GM20431 (cell line): Measurements from ENCODE around the gene GXYLT1.
"Not testable (repeated sequence)": the region's sequence is repeated elsewhere in the genome, so short reads cannot be mapped to it uniquely, and the experiment has no call there.

Experiments used
- in situ Hi-C: fragments of 300-500 bp; cut with MseI, MboI; formaldehyde crosslinking; loops from one replicate; pipeline ENCODE4 v1.15.0; 2020; ENCODE audit warnings: low sequenced_read_pairs; ENCODE audit not compliant: unreplicated experiment

GXYLT1 gene

GRCh38 chr12:42144408-42145196, at the start of gene GXYLT1:
GXYLT1 (minus strand) TSS chr12:42144874; CDS start chr12:42144646, 228 bp downstream.
- in situ Hi-C loops, result no loop called here

- in situ Hi-C loops, result no loop called here
Observed at GRCh38 chr12:42192686-42193085, 48.0 kb upstream of the GXYLT1 start.

GRCh38 chr12:42192258-42192657, 47.6 kb upstream of the GXYLT1 start:
- in situ Hi-C loops, result no loop called here

GRCh38 chr12:42190376-42190775, 45.7 kb upstream of the GXYLT1 start:
- in situ Hi-C loops, result no loop called here

GRCh38 chr12:42188275-42188674, 43.6 kb upstream of the GXYLT1 start:
- in situ Hi-C loops, result not testable (repeated sequence)

GRCh38 chr12:42187799-42188198, 43.1 kb upstream of the GXYLT1 start:
- in situ Hi-C loops, result no loop called here

- in situ Hi-C loops, result no loop called here
Observed at GRCh38 chr12:42186793-42187192, 42.1 kb upstream of the GXYLT1 start.

- in situ Hi-C loops, result no loop called here
Observed at GRCh38 chr12:42182394-42182793, 37.7 kb upstream of the GXYLT1 start.

GRCh38 chr12:42180990-42181596, 36.4 kb upstream of the GXYLT1 start:
- in situ Hi-C loops, result no loop called here

- in situ Hi-C loops, result no loop called here
Observed at GRCh38 chr12:42178101-42178500, 33.4 kb upstream of the GXYLT1 start.

- in situ Hi-C loops, result no loop called here
Observed at GRCh38 chr12:42174978-42175377, 30.3 kb upstream of the GXYLT1 start.

GRCh38 chr12:42173961-42174521, 29.4 kb upstream of the GXYLT1 start:
- in situ Hi-C loops, result no loop called here

GRCh38 chr12:42172441-42173210, 28.0 kb upstream of the GXYLT1 start:
- in situ Hi-C loops, result no loop called here

GRCh38 chr12:42167711-42168110, 23.0 kb upstream of the GXYLT1 start:
- in situ Hi-C loops, result no loop called here

- in situ Hi-C loops, result no loop called here
Observed at GRCh38 chr12:42166501-42166900, 21.8 kb upstream of the GXYLT1 start.

GRCh38 chr12:42163913-42164312, 19.2 kb upstream of the GXYLT1 start:
- in situ Hi-C loops, result no loop called here

- in situ Hi-C loops, result no loop called here
Observed at GRCh38 chr12:42162965-42163364, 18.3 kb upstream of the GXYLT1 start.

GRCh38 chr12:42162193-42162592, 17.5 kb upstream of the GXYLT1 start:
- in situ Hi-C loops, result no loop called here

GRCh38 chr12:42161529-42161928, 16.9 kb upstream of the GXYLT1 start:
- in situ Hi-C loops, result no loop called here

GRCh38 chr12:42156232-42156631, 11.6 kb upstream of the GXYLT1 start:
- in situ Hi-C loops, result no loop called here
